Liver (tissue), 9 donors: Measurements from ENCODE around the gene CBLL1. TPM values are rescaled to one million over a fixed set of nuclear protein-coding genes. Genes with fewer than 3 reads are reported as not detected.

ENCODE experiments used
- DNase-seq: peaks from one replicate; pipeline ENCODE4 v3.0.0-alpha.2; 2017; ENCODE audit warnings: low spot score
- H3K27ac ChIP-seq, 2 donors: one replicate each; pipeline ENCODE4 v1.7.0; 2013; ENCODE audit warnings: inconsistent platforms in 2 of 2, low read length in 2 of 2, control low read depth in 1 of 2, low read depth in 1 of 2, mild to moderate bottlenecking in 1 of 2
- H3K27me3 ChIP-seq, 4 donors: one replicate each; pipeline versions ENCODE4 v1.6.1 to v1.7.0; 2013; ENCODE audit warnings: low read length in 3 of 4, inconsistent platforms in 1 of 4, mild to moderate bottlenecking in 1 of 4, moderate library complexity in 1 of 4; ENCODE audit not compliant: control insufficient read depth in 4 of 4, insufficient read depth in 4 of 4
- H3K36me3 ChIP-seq, 4 donors: one replicate each; pipeline versions ENCODE4 v1.6.1 to v1.7.0; 2013; ENCODE audit warnings: low read length in 3 of 4, mild to moderate bottlenecking in 3 of 4, low read depth in 1 of 4, moderate library complexity in 1 of 4; ENCODE audit not compliant: control insufficient read depth in 4 of 4, insufficient read depth in 3 of 4
- H3K4me1 ChIP-seq, 4 donors: one replicate each; pipeline versions ENCODE4 v1.6.1 to v1.7.0; 2013; ENCODE audit warnings: low read length in 3 of 4, mild to moderate bottlenecking in 3 of 4, moderate library complexity in 1 of 4; ENCODE audit not compliant: control insufficient read depth in 4 of 4, insufficient read depth in 4 of 4
- H3K4me3 ChIP-seq, 3 donors: one replicate each; pipeline versions ENCODE4 v1.6.1 to v1.7.0; 2013; ENCODE audit warnings: low read length in 3 of 3, control low read depth in 1 of 3, low read depth in 1 of 3, mild to moderate bottlenecking in 1 of 3
- H3K9ac ChIP-seq, 2 donors: one replicate each; pipeline ENCODE4 v1.7.0; 2013; ENCODE audit warnings: low read length in 2 of 2, mild to moderate bottlenecking in 2 of 2, moderate library complexity in 2 of 2, control low read depth in 1 of 2, low read depth in 1 of 2
- H3K9me3 ChIP-seq, 4 donors: one replicate each; pipeline versions ENCODE4 v1.6.1 to v1.7.0; 2013; ENCODE audit warnings: low read length in 3 of 4; ENCODE audit not compliant: control insufficient read depth in 4 of 4
- ATF3 ChIP-seq: IDR thresholded peaks from 2 replicates; pipeline ENCODE4 v1.6.1; 2016; ENCODE audit warnings: antibody characterized with exemption
- EGR1 ChIP-seq, 2 donors: IDR thresholded peaks; 2 replicates each; pipeline ENCODE4 v1.6.1; 2016 to 2018; ENCODE audit warnings: antibody characterized with exemption in 2 of 2, low read depth in 2 of 2
- FOXA1 ChIP-seq: IDR thresholded peaks from 2 replicates; pipeline ENCODE4 v1.6.1; 2016; ENCODE audit warnings: antibody characterized with exemption
- FOXA2 ChIP-seq: IDR thresholded peaks from 2 replicates; pipeline ENCODE4 v1.6.1; 2016; ENCODE audit warnings: antibody characterized with exemption
- GABPA ChIP-seq, 2 donors: IDR thresholded peaks in 1 of 2; conservative IDR thresholded peaks in 1 of 2; 2 replicates each; pipeline ENCODE4 v1.6.1; 2016; ENCODE audit warnings: antibody characterized with exemption in 2 of 2, mild to moderate bottlenecking in 1 of 2, moderate library complexity in 1 of 2
- HNF4A ChIP-seq, 2 donors: conservative IDR thresholded peaks; 2 replicates each; pipeline ENCODE4 v1.6.1; 2016; ENCODE audit warnings: antibody characterized with exemption in 2 of 2, mild to moderate bottlenecking in 2 of 2
- HNF4G ChIP-seq: IDR thresholded peaks from 2 replicates; pipeline ENCODE4 v1.6.1; 2016; ENCODE audit warnings: antibody characterized with exemption
- JUND ChIP-seq, 2 donors: IDR thresholded peaks; 2 replicates each; pipeline ENCODE4 v1.6.1; 2016; ENCODE audit warnings: antibody characterized with exemption in 2 of 2
- NR2F2 ChIP-seq: IDR thresholded peaks from 2 replicates; pipeline ENCODE4 v1.6.1; 2016; ENCODE audit warnings: antibody characterized with exemption
- RAD21 ChIP-seq, 2 donors: IDR thresholded peaks; 2 replicates each; pipeline ENCODE4 v1.6.1; 2016; ENCODE audit warnings: antibody characterized with exemption in 2 of 2, mild to moderate bottlenecking in 2 of 2
- RXRA ChIP-seq, 2 donors: IDR thresholded peaks; 2 replicates each; pipeline ENCODE4 v1.6.1; 2017 to 2018; ENCODE audit warnings: antibody characterized with exemption in 2 of 2, mild to moderate bottlenecking in 1 of 2
- SP1 ChIP-seq: IDR thresholded peaks from 2 replicates; pipeline ENCODE4 v1.6.1; 2018; ENCODE audit warnings: antibody characterized with exemption, mild to moderate bottlenecking
- TAF1 ChIP-seq: conservative IDR thresholded peaks from 2 replicates; pipeline ENCODE4 v1.6.1; 2016; ENCODE audit warnings: antibody characterized with exemption, mild to moderate bottlenecking
- YY1 ChIP-seq: IDR thresholded peaks from 2 replicates; pipeline ENCODE4 v1.6.1; 2016; ENCODE audit warnings: antibody characterized with exemption, mild to moderate bottlenecking
- WGBS: extraction: QIAGEN DNeasy Blood & Tissue Kit; methylation state at CpG from one replicate; pipeline ENCODE4 v1.1.7; 2013; 5-methylcytosine and 5-hydroxymethylcytosine counted together
- polyA plus RNA-seq, 2 donors: library from polyadenylated mRNA; stranded (reverse) in 1 of 2; unstranded in 1 of 2; fragments of 200-250 nt in 1 of 2; fragments of >200 nt in 1 of 2; fragmentation: Nextera tagmentation in 1 of 2; extraction: Ambion mirVana in 1 of 2; gene quantifications; one replicate each; pipeline versions ENCODE4 v1.2.1 to v1.2.3, GENCODE V29; 2013 to 2015
- total RNA-seq, 2 donors: library from RNA; depleted of rRNA; stranded (reverse); fragments of >200 nt; gene quantifications; one replicate each; pipeline ENCODE4 v1.2.3, GENCODE V29; 2014
- TF ChIP-seq, protein P1 (sequence below): IDR thresholded peaks from 2 replicates; pipeline ENCODE4 v1.6.1; 2016; ENCODE audit warnings: antibody characterized with exemption
- TF ChIP-seq, protein P2 (sequence below): IDR thresholded peaks from 2 replicates; pipeline ENCODE4 v1.6.1; 2016; ENCODE audit warnings: antibody characterized with exemption, mild to moderate bottlenecking
- TF ChIP-seq, protein P3 (sequence below): fragments of 150-350 bp; IDR thresholded peaks from 2 replicates; pipeline ENCODE4 v1.5.1; 2017; ENCODE audit warnings: improper control_type of control experiment, low read depth, low read length; ENCODE audit not compliant: missing input control
- TF ChIP-seq, protein P4 (sequence below): IDR thresholded peaks from 2 replicates; pipeline ENCODE4 v1.6.1; 2016; ENCODE audit warnings: antibody characterized with exemption
- donor health status: healthy.
- donor health status: healthy.
- donor health status: healthy.
- donor health status: healthy.
- donor health status: healthy.

CBLL1 gene
- total and polyA plus RNA-seq, 4 donors: 5.2 to 17.0 (median 10.0) TPM

GRCh38 chr7:107788216-107788615 lies 44.3 kb downstream of the CBLL1 start:
- no peaks in the 10 kb centered on the region for H3K27me3 ChIP-seq
- TF ChIP-seq HNF4G (no peak), RAD21 (IDR thresholded peaks at IDR 0.05) (no peak), NR2F2 (no peak), HNF4A (conservative IDR thresholded peaks at IDR 0.05) (no peak), EGR1 (IDR thresholded peaks at IDR 0.05; ENCODE audit: low read depth in 2 of 2) (no peak), TAF1 (no peak), YY1 (no peak), JUND (IDR thresholded peaks at IDR 0.05) (no peak), RXRA (IDR thresholded peaks at IDR 0.05) (no peak), SP1 (no peak), ATF3 (no peak), GABPA (IDR thresholded peaks at IDR 0.05 in 1 of 2, conservative IDR thresholded peaks at IDR 0.05 in 1 of 2) (no peak), FOXA1 (no peak), FOXA2 (no peak)
- TF ChIP-seq, protein P1, sequence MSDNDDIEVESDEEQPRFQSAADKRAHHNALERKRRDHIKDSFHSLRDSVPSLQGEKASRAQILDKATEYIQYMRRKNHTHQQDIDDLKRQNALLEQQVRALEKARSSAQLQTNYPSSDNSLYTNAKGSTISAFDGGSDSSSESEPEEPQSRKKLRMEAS: no peak
- TF ChIP-seq, protein P2, sequence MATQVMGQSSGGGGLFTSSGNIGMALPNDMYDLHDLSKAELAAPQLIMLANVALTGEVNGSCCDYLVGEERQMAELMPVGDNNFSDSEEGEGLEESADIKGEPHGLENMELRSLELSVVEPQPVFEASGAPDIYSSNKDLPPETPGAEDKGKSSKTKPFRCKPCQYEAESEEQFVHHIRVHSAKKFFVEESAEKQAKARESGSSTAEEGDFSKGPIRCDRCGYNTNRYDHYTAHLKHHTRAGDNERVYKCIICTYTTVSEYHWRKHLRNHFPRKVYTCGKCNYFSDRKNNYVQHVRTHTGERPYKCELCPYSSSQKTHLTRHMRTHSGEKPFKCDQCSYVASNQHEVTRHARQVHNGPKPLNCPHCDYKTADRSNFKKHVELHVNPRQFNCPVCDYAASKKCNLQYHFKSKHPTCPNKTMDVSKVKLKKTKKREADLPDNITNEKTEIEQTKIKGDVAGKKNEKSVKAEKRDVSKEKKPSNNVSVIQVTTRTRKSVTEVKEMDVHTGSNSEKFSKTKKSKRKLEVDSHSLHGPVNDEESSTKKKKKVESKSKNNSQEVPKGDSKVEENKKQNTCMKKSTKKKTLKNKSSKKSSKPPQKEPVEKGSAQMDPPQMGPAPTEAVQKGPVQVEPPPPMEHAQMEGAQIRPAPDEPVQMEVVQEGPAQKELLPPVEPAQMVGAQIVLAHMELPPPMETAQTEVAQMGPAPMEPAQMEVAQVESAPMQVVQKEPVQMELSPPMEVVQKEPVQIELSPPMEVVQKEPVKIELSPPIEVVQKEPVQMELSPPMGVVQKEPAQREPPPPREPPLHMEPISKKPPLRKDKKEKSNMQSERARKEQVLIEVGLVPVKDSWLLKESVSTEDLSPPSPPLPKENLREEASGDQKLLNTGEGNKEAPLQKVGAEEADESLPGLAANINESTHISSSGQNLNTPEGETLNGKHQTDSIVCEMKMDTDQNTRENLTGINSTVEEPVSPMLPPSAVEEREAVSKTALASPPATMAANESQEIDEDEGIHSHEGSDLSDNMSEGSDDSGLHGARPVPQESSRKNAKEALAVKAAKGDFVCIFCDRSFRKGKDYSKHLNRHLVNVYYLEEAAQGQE: no peak
- TF ChIP-seq, protein P3, sequence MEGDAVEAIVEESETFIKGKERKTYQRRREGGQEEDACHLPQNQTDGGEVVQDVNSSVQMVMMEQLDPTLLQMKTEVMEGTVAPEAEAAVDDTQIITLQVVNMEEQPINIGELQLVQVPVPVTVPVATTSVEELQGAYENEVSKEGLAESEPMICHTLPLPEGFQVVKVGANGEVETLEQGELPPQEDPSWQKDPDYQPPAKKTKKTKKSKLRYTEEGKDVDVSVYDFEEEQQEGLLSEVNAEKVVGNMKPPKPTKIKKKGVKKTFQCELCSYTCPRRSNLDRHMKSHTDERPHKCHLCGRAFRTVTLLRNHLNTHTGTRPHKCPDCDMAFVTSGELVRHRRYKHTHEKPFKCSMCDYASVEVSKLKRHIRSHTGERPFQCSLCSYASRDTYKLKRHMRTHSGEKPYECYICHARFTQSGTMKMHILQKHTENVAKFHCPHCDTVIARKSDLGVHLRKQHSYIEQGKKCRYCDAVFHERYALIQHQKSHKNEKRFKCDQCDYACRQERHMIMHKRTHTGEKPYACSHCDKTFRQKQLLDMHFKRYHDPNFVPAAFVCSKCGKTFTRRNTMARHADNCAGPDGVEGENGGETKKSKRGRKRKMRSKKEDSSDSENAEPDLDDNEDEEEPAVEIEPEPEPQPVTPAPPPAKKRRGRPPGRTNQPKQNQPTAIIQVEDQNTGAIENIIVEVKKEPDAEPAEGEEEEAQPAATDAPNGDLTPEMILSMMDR: no peak
- 94% methylated on average over 1 of the region's 1 CpG for WGBS

DNA sequence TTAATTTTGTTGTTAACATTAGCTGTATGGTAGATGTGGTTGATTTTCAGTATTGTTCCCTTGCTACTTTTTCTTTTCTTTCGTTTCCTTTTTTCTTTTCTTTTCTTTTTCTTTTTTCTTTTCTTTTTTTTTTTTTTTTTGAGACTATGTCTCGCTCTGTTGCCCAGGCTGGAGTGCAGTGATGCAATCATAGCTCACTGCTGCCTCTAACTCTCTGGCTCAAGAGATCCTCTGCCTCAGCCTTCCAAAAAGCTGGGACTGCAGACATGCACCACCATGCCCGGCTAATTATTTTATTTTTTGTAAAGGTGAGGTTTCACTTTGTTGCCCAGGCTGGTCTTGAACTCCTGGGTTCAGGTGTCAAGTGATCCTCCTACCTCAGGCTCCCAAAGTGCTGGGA lies 44.7 kb downstream of the CBLL1 start:
- no peaks in the 10 kb centered on the region for H3K27me3 ChIP-seq
- no peaks in the 10 kb centered on the region for H3K36me3 ChIP-seq
- no peak overlapping the region for H3K4me3 ChIP-seq
- no peaks in the 10 kb centered on the region for H3K4me1 ChIP-seq
- DNase-seq: no peak
- H3K27ac ChIP-seq: no peak overlapping the region
- WGBS: 79% methylated on average over 3 of the region's 3 CpGs
- no peaks in the 10 kb centered on the region for H3K9me3 ChIP-seq
- H3K9ac ChIP-seq: no peak overlapping the region
- no peak for TF ChIP-seq RXRA (IDR thresholded peaks at IDR 0.05)
- TF ChIP-seq, protein P3: no peak
- TF ChIP-seq FOXA2: no peak
- no peak for TF ChIP-seq JUND (IDR thresholded peaks at IDR 0.05)
- no peak for TF ChIP-seq SP1
- TF ChIP-seq HNF4A (conservative IDR thresholded peaks at IDR 0.05): no peak
- no peak for TF ChIP-seq GABPA (IDR thresholded peaks at IDR 0.05 in 1 of 2, conservative IDR thresholded peaks at IDR 0.05 in 1 of 2)
- no peak for TF ChIP-seq EGR1 (IDR thresholded peaks at IDR 0.05; ENCODE audit: low read depth in 2 of 2)
- no peak for TF ChIP-seq RAD21 (IDR thresholded peaks at IDR 0.05)
- TF ChIP-seq, protein P2: no peak
- TF ChIP-seq, protein P4, sequence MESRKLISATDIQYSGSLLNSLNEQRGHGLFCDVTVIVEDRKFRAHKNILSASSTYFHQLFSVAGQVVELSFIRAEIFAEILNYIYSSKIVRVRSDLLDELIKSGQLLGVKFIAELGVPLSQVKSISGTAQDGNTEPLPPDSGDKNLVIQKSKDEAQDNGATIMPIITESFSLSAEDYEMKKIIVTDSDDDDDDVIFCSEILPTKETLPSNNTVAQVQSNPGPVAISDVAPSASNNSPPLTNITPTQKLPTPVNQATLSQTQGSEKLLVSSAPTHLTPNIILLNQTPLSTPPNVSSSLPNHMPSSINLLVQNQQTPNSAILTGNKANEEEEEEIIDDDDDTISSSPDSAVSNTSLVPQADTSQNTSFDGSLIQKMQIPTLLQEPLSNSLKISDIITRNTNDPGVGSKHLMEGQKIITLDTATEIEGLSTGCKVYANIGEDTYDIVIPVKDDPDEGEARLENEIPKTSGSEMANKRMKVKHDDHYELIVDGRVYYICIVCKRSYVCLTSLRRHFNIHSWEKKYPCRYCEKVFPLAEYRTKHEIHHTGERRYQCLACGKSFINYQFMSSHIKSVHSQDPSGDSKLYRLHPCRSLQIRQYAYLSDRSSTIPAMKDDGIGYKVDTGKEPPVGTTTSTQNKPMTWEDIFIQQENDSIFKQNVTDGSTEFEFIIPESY: no peak
- TF ChIP-seq TAF1: no peak

More at GRCh38 chr7:107788216-107788615, 44.3 kb downstream of the CBLL1 start:
- Histone ChIP-seq H3K4me3 (no peak overlapping the region), H3K9me3 (no peaks in the 10 kb centered on the region), H3K4me1 (no peaks in the 10 kb centered on the region), H3K9ac (no peak overlapping the region), H3K36me3 (no peaks in the 10 kb centered on the region), H3K27ac (no peak overlapping the region)
- DNase-seq: no peak
